Pancreas (tissue), 10 donors: Measurements from ENCODE around the gene AHNAK. TPM values are rescaled to one million over a fixed set of nuclear protein-coding genes. Genes with fewer than 3 reads are reported as not detected.

Source experiments
- ATAC-seq, 4 donors: fragments of 200-7000 bp; cut with Tn5 transposase; one replicate each; pipeline versions ENCODE4 v1.8.0 to v1.9.1; 2020; ENCODE audit warnings: mild to moderate bottlenecking in 4 of 4, moderate library complexity in 4 of 4
- DNase-seq, 6 donors: peaks; one replicate each; pipeline ENCODE4 v3.0.0-alpha.2; 2020
- FAIRE-seq: peaks from 2 replicates; lab custom pipeline; 2012; peaks lifted over from hg19 to GRCh38; lab: Jason Lieb, UNC
- H3K27ac ChIP-seq, 4 donors: fragments of 200-600 bp; sonication (generic); 1 replicate in 3 of 4; 2 replicates in 1 of 4; pipeline versions ENCODE4 v1.5.0 to v1.8.0; 2020
- H3K27me3 ChIP-seq, 4 donors: fragments of 200-600 bp; one replicate each; pipeline ENCODE4 v1.8.0; 2021
- H3K36me3 ChIP-seq, 3 donors: fragments of 200-600 bp; sonication (generic) in 1 of 3; one replicate each; pipeline versions ENCODE4 v1.5.0 to v1.8.0; 2020 to 2021
- H3K4me1 ChIP-seq, 3 donors: fragments of 200-600 bp; one replicate each; pipeline ENCODE4 v1.8.0; 2021
- H3K4me3 ChIP-seq, 4 donors: fragments of 200-600 bp; sonication (generic) in 2 of 4; one replicate each; pipeline versions ENCODE4 v1.5.0 to v1.8.0; 2020 to 2021
- H3K9me3 ChIP-seq, 4 donors: fragments of 200-600 bp; one replicate each; pipeline ENCODE4 v1.8.0; 2021
- CTCF ChIP-seq, 4 donors: fragments of 200-600 bp; sonication (generic) in 3 of 4; IDR thresholded peaks; one replicate each; pipeline versions ENCODE4 v1.5.0 to v1.8.0; 2021; ENCODE audit warnings: antibody characterized with exemption in 4 of 4
- WGBS, 2 donors: extraction: QIAGEN DNeasy Blood & Tissue Kit; methylation state at CpG; one replicate each; pipeline ENCODE4 v1.1.7; 2013; 5-methylcytosine and 5-hydroxymethylcytosine counted together
- intact Hi-C, 3 donors: fragments of 100-400 bp; cut with DNase I; formaldehyde crosslinking; loops; one replicate each; pipeline versions ENCODE4 v1.11.1 to v1.14.2; 2022
- polyA plus RNA-seq, 2 donors: library from polyadenylated mRNA; stranded (reverse); fragments of 200-250 nt; gene quantifications; one replicate each; pipeline ENCODE4 v1.2.3, GENCODE V29; 2013
- total RNA-seq, 6 donors: library from RNA; stranded (reverse); fragmentation: NEBNext Ultra II Directional in 4 of 6; extraction: Animal tissue kit (Norgen Biotek cat#: 25700) in 4 of 6; gene quantifications; one replicate each; pipeline versions ENCODE4 v1.2.1 to v1.2.4, GENCODE V29; 2021 to 2023
- donor health status: healthy with polysubstance abuse.
- donor health status: DM: no; HTN: no; CAD: no; lungs with moderate emphysema.
- donor health status: DM: no; HTN: no; CAD: no.
- donor health status: control.
- donor health status: control.
- donor health status: Bipolar disorder and iron deficiency.
- donor health status: DM: yes; HTN: yes; CAD: no.
- donor health status: DM: no; HTN: no; CAD: no.
- donor health status: DM: no; HTN: no; CAD: no.
- donor health status: DM: yes; HTN: yes; CAD: no.

The AHNAK gene
- total and polyA plus RNA-seq, 8 donors = 18.7 to 163 (median 66.8) TPM

- Histone ChIP-seq H3K27me3 (no peaks in the 10 kb centered on the region), H3K36me3 (no peaks in the 10 kb centered on the region), H3K4me3 (no peak overlapping the region), H3K9me3 (no peaks in the 10 kb centered on the region), H3K4me1 (no peaks in the 10 kb centered on the region), H3K27ac (no peak overlapping the region)
- ATAC-seq (no peak), DNase-seq (no peak), FAIRE-seq (no peak)
- WGBS, 2 donors = 62 to 72% methylated on average over 4 of the region's 4 CpGs
- TF ChIP-seq CTCF (IDR thresholded peaks at IDR 0.05) = no peak
- intact Hi-C loops = no loop called here
These were observed 140.6 kb downstream of the AHNAK start for GRCh38 chr11:62406034-62406433.

DNA sequence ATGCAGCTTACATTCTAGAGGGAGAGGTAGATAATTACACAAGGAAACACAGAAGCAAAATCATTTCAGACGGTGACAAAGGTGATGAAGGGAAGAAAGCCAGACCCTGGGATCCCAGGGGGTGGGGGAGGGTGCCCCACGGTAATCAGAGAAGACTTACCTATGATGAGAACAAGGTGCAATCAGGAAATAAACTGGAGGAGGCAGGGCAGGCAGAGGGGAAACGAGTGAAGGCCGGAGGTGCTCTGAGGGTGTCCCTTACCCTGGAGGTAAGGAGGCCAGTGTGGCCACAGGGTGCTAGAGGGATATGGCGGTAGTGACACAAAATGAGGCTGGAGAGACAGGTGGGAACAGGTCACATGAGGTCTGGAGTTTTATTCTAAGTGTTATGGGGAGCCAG, 141.7 kb downstream of the AHNAK start:
- intact Hi-C loops = no loop called here
- WGBS, 2 donors = 54 to 66% methylated on average over 5 of the region's 5 CpGs
- Histone ChIP-seq H3K36me3 (no peaks in the 10 kb centered on the region), H3K9me3 (no peaks in the 10 kb centered on the region), H3K27me3 (no peaks in the 10 kb centered on the region), H3K4me1 (no peaks in the 10 kb centered on the region), H3K4me3 (no peak overlapping the region), H3K27ac (no peak overlapping the region)
- FAIRE-seq = no peak
- no peak for TF ChIP-seq CTCF (IDR thresholded peaks at IDR 0.05)
- DNase-seq = no peak
- ATAC-seq = no peak

- Histone ChIP-seq H3K4me1 (no peaks in the 10 kb centered on the region), H3K36me3 (no peaks in the 10 kb centered on the region), H3K4me3 (no peak overlapping the region), H3K9me3 (no peaks in the 10 kb centered on the region), H3K27me3 (no peaks in the 10 kb centered on the region), H3K27ac (no peak overlapping the region)
- WGBS, 2 donors = 84 to 94% methylated on average over 6 of the region's 6 CpGs
- no peak for ATAC-seq
- no peak for FAIRE-seq
- intact Hi-C loops = no loop called here
- no peak for DNase-seq
- TF ChIP-seq CTCF (IDR thresholded peaks at IDR 0.05) = no peak
These were observed 142.2 kb downstream of the AHNAK start for GRCh38 chr11:62404435-62404834.

DNA sequence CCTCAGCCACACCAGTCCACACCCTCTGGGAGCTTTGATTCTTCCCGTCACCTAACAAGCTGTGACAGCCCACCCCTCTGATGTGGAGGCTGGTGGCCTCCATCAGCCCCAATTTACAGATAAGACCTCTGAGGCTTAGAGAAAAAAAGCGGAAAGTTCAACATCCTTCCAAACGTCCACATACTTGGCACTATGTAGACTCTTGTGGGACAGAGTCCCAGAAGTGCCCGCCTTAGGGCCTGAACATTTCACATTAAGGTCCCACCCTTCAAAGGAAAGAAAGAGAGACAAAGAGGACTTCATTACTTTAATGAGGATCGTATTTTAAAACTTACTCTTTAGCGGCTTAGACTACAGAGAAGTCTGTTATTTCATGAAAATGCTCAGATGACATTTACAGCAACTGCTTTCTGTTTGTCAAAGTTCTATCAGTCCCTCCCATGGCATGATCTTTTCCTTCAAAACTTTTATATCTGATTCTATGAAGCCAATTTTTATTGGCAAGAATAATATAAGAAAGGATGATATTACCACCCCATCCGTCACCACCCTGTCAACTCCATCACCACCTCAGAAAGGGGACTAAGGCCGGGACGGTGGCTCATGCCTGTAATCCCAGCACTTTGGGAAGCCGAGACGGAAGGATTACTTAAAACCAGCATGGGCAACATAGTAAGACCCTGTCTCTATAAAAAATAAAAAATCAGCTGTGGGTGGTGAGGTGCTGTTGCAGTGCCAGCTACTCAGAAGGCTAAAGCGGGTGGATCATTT, 143.5 kb downstream of the AHNAK start:
- H3K27me3 ChIP-seq = no peaks in the 10 kb centered on the region
- H3K4me3 ChIP-seq = no peak overlapping the region
- H3K27ac ChIP-seq = no peak overlapping the region
- ATAC-seq (no peak), DNase-seq (no peak), FAIRE-seq (no peak)
- intact Hi-C loops = no loop called here
- no peak for TF ChIP-seq CTCF (IDR thresholded peaks at IDR 0.05)
- H3K9me3 ChIP-seq = no peaks in the 10 kb centered on the region
- H3K4me1 ChIP-seq = no peaks in the 10 kb centered on the region
- no peaks in the 10 kb centered on the region for H3K36me3 ChIP-seq
- 71 to 83% methylated on average over 12 of the region's 12 CpGs for WGBS, 2 donors
